GM23248 (cell line): ENCODE results near the gene TRAF2.

Source experiments
- EZH2 ChIP-seq: fragments of 200-600 bp; sonication (generic); IDR thresholded peaks from 2 replicates; pipeline ENCODE4 v1.6.1; 2018; ENCODE audit warnings: antibody characterized with exemption, mild to moderate bottlenecking; ENCODE audit not compliant: insufficient read depth, poor library complexity, severe bottlenecking
- EZH2phosphoT487 ChIP-seq: fragments of 200-600 bp; sonication (generic); IDR thresholded peaks from 2 replicates; pipeline ENCODE4 v1.6.1; 2018; ENCODE audit warnings: antibody characterized with exemption, moderate library complexity, mild to moderate bottlenecking, low read depth; ENCODE audit not compliant: insufficient read depth

DNA sequence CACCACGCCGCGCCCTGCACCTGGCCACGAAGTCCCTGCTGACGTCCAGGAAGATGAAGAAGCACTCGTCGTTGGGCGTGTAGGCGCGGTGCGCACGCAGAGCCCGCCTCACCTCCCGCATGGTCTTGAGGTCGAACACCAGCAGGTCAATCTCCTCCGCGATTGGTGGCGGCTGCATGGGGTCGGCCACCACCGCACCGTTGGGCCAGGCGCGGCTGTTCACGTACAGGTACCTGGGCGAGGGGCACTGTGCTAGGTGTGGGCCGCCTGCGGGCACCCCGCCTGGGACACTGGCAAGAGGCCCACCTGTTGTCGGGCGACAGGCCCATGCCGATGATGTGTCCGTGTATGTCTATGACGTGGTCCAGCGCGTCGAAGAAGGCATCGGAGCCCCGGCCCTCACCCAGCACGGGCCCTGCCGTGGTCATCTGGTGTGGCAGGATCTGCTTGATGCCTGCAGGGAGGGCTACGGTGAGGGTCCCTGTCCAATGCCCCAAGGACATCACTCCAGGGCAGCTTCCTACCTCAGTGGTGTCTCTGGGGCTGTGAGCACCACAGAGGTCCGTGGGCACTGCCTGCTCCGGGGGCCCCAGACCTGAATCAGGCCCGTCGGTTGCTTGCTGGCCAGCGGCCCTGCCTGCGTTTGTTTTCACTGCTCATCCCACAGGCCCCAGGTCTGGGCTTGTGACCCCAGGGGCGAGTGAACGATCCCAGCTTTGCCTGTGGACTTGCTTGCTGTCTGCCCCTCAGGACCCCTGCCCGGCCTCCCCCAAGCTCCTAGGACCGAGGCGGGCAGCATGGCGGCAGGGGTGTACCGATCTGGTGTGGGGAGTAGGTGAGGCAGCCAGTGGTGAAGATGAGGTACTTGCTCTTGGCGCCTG lies 55.2 kb downstream of the TRAF2 start:
- TF ChIP-seq EZH2 (no peak), EZH2phosphoT487 (no peak)
